Tibial nerve (tissue), 4 donors: Measurements from ENCODE around the gene GARS1. TPM values are rescaled to one million over a fixed set of nuclear protein-coding genes. Genes with fewer than 3 reads are reported as not detected.

ENCODE experiments used
- DNase-seq, 2 donors: peaks; one replicate each; pipeline ENCODE4 v3.0.0-alpha.2; 2019; ENCODE audit warnings: low spot score in 2 of 2
- H3K27ac ChIP-seq, 4 donors: fragments of 200-600 bp; sonication (generic) in 3 of 4; one replicate each; pipeline ENCODE4 v1.5.1; 2017 to 2019; ENCODE audit warnings: mild to moderate bottlenecking in 1 of 4
- H3K27me3 ChIP-seq, 2 donors: fragments of 200-600 bp; sonication (generic) in 1 of 2; one replicate each; pipeline versions ENCODE4 v1.5.1 to v1.6.0; 2017 to 2019
- H3K36me3 ChIP-seq, 3 donors: fragments of 200-600 bp; sonication (generic); one replicate each; pipeline ENCODE4 v1.5.1; 2018 to 2019
- H3K4me1 ChIP-seq, 4 donors: fragments of 200-600 bp; sonication (generic) in 3 of 4; one replicate each; pipeline ENCODE4 v1.5.1; 2017 to 2019
- H3K4me3 ChIP-seq, 4 donors: fragments of 200-600 bp; sonication (generic) in 3 of 4; one replicate each; pipeline ENCODE4 v1.5.1; 2017 to 2019; ENCODE audit warnings: mild to moderate bottlenecking in 1 of 4, moderate library complexity in 1 of 4
- H3K9me3 ChIP-seq, 4 donors: fragments of 200-600 bp; sonication (generic) in 3 of 4; one replicate each; pipeline ENCODE4 v1.5.1; 2017 to 2019
- EP300 ChIP-seq, 2 donors: sonication (generic); formaldehyde crosslinking; IDR thresholded peaks; one replicate each; pipeline ENCODE4 v1.6.1; 2017; ENCODE audit warnings: antibody characterized with exemption in 2 of 2, mild to moderate bottlenecking in 1 of 2
- POLR2A ChIP-seq, 2 donors: fragments of 450-650 bp; IDR thresholded peaks; one replicate each; pipeline ENCODE4 v1.6.1; 2017; ENCODE audit warnings: antibody characterized with exemption in 2 of 2, mild to moderate bottlenecking in 2 of 2, moderate library complexity in 2 of 2
- WGBS, 2 donors: methylation state at CpG; one replicate each; pipeline ENCODE4 v1.1.5; 2018; 5-methylcytosine and 5-hydroxymethylcytosine counted together
- total RNA-seq, 4 donors: library from RNA; depleted of rRNA; stranded (reverse); fragments of >200 nt; gene quantifications; one replicate each; pipeline ENCODE4 v1.1.0, GENCODE V29; 2016
- TF ChIP-seq, protein P1 (sequence below), 5 experiments: fragments of 200-600 bp in 3 of 5; fragments of 450-650 bp in 2 of 5; sonication (generic) in 3 of 5; IDR thresholded peaks; one replicate each; pipeline ENCODE4 v1.5.1; 2016 to 2019; ENCODE audit warnings: antibody characterized with exemption in 5 of 5, mild to moderate bottlenecking in 3 of 5, moderate library complexity in 2 of 5

Gene GARS1
- total RNA-seq, 4 donors from 2014 or later = 36.9 to 61.1 (median 55.9) TPM

DNA sequence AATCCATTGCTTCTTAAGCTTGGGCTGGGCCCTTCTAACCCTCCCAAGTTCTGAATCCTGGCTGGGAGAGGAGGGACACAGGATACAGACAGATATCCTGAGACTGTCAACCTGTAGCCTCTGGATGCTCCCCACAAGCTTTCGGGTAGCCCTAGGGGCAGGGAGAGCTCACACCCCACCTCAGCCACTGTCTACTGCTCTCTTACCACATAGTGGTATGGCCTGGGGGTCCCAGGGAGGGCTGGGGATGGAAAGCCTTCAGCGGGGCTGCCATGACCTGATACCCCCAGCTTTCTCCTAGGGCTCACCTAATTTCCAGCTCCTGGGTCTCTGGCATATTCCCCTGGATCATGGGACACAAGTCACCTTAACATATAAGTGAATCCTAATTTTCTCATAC lies 62.5 kb downstream of the GARS1 start:
- no peaks in the 10 kb centered on the region for H3K4me1 ChIP-seq
- no peaks in the 10 kb centered on the region for H3K27me3 ChIP-seq
- no peaks in the 10 kb centered on the region for H3K36me3 ChIP-seq
- no peak overlapping the region for H3K27ac ChIP-seq
- no peak for DNase-seq
- H3K4me3 ChIP-seq = no peak overlapping the region
- WGBS, 2 donors = 90 to 91% methylated on average over 2 of the region's 2 CpGs
- TF ChIP-seq POLR2A (IDR thresholded peaks at IDR 0.05) (no peak), EP300 (IDR thresholded peaks at IDR 0.05) (no peak)
- TF ChIP-seq, protein P1, sequence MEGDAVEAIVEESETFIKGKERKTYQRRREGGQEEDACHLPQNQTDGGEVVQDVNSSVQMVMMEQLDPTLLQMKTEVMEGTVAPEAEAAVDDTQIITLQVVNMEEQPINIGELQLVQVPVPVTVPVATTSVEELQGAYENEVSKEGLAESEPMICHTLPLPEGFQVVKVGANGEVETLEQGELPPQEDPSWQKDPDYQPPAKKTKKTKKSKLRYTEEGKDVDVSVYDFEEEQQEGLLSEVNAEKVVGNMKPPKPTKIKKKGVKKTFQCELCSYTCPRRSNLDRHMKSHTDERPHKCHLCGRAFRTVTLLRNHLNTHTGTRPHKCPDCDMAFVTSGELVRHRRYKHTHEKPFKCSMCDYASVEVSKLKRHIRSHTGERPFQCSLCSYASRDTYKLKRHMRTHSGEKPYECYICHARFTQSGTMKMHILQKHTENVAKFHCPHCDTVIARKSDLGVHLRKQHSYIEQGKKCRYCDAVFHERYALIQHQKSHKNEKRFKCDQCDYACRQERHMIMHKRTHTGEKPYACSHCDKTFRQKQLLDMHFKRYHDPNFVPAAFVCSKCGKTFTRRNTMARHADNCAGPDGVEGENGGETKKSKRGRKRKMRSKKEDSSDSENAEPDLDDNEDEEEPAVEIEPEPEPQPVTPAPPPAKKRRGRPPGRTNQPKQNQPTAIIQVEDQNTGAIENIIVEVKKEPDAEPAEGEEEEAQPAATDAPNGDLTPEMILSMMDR (IDR thresholded peaks at IDR 0.05) = no peak
- no peaks in the 10 kb centered on the region for H3K9me3 ChIP-seq

GRCh38 chr7:30658479-30659074 lies 63.9 kb downstream of the GARS1 start:
- H3K4me3 ChIP-seq = no peak overlapping the region
- WGBS, 2 donors = 77 to 82% methylated on average over 3 of the region's 3 CpGs
- H3K36me3 ChIP-seq = no peaks in the 10 kb centered on the region
- H3K4me1 ChIP-seq = no peaks in the 10 kb centered on the region
- H3K9me3 ChIP-seq = no peaks in the 10 kb centered on the region
- no peak for DNase-seq
- TF ChIP-seq EP300 (IDR thresholded peaks at IDR 0.05) (no peak), POLR2A (IDR thresholded peaks at IDR 0.05) (no peak)
- TF ChIP-seq, protein P1 (IDR thresholded peaks at IDR 0.05) = no peak
- H3K27me3 ChIP-seq = no peaks in the 10 kb centered on the region
- no peak overlapping the region for H3K27ac ChIP-seq

- 71 to 73% methylated on average over 3 of the region's 3 CpGs for WGBS, 2 donors
- DNase-seq = no peak
- H3K36me3 ChIP-seq = no peaks in the 10 kb centered on the region
- TF ChIP-seq EP300 (IDR thresholded peaks at IDR 0.05) = no peak
- TF ChIP-seq, protein P1 (IDR thresholded peaks at IDR 0.05) = no peak
- TF ChIP-seq POLR2A (IDR thresholded peaks at IDR 0.05) = no peak
- H3K9me3 ChIP-seq = no peaks in the 10 kb centered on the region
- no peaks in the 10 kb centered on the region for H3K4me1 ChIP-seq
- H3K27me3 ChIP-seq = no peaks in the 10 kb centered on the region
- no peak overlapping the region for H3K27ac ChIP-seq
- H3K4me3 ChIP-seq = no peak overlapping the region
Measured at GRCh38 chr7:30659312-30659711, 64.6 kb downstream of the GARS1 start.

DNA sequence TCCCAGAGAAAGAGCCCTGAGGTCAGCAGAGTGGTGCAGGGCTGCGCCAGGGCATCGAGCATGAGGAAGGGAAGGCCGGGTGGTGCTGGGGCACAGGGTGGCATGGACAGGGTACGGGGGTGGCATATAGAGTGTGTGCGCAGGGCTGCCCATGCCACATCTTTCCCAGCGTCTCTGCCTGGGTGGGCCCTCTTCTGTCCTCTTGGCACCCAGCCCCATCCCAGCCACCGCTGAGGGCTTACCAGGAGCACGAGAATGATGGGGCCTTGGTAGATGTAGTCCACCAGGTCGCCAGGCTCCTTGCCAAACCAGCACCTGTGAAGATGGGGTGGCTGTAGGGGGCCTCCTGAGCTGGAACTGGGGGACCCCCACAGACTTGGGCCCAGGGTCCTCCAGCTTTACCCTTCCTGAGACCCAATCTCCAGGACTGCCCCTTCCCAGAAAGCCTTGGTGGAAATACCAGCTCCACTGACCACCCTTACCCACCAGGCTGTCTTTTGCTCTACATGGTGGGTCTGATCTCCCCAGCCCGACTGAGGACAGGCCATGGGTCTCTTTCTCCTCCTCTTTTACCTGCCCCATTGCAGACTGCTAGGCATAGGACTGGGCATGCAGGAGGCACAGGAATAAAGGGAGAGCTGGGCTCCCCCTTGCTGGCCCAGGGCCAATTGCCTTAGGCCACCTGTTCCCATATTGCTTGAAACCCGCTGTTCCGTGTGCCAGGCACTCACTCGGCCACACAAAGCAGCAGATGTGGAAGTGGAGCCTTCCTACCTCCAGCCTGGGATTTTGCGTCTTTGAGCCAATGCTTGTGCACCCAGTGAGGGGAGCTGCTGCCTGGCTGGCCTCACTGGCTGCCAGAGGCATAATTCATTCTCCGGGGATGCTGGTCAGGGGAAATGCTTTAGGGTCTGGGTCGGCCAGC lies 65.9 kb downstream of the GARS1 start:
- WGBS, 2 donors = 80% methylated on average over 15 to 16 of the region's 16 CpGs
- H3K27ac ChIP-seq = no peak overlapping the region
- H3K4me1 ChIP-seq = no peaks in the 10 kb centered on the region
- no peak for TF ChIP-seq POLR2A (IDR thresholded peaks at IDR 0.05)
- TF ChIP-seq, protein P1 (IDR thresholded peaks at IDR 0.05) = no peak
- TF ChIP-seq EP300 (IDR thresholded peaks at IDR 0.05) = no peak
- no peaks in the 10 kb centered on the region for H3K36me3 ChIP-seq
- H3K9me3 ChIP-seq = no peaks in the 10 kb centered on the region
- no peak for DNase-seq
- no peak overlapping the region for H3K4me3 ChIP-seq
- H3K27me3 ChIP-seq = no peaks in the 10 kb centered on the region

DNA sequence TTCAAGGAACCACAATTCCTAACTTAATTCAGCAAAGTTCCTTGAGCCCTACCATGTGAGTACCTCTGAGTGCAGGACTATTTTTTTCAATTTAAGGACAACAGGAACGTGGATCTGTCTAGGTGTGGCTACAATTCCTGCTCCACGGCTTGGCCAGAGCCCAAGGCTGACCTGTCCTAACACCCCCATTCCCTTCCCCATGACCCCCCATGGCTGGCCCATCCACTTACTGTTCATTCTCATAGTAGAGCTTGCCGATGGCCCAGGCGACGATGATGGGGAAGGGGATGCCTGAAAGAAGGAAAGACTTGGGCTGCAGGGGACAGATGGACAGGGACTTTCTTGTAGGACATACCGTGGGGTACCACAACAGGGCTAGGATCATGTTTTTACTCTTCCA lies 67.2 kb downstream of the GARS1 start:
- no peak for DNase-seq
- Histone ChIP-seq H3K36me3 (no peaks in the 10 kb centered on the region), H3K27ac (no peak overlapping the region), H3K27me3 (no peaks in the 10 kb centered on the region), H3K9me3 (no peaks in the 10 kb centered on the region), H3K4me3 (no peak overlapping the region), H3K4me1 (no peaks in the 10 kb centered on the region)
- no peak for TF ChIP-seq EP300 (IDR thresholded peaks at IDR 0.05)
- TF ChIP-seq POLR2A (IDR thresholded peaks at IDR 0.05) = no peak
- TF ChIP-seq, protein P1 (IDR thresholded peaks at IDR 0.05) = no peak
- 89 to 90% methylated on average over 6 of the region's 6 CpGs for WGBS, 2 donors
